SK-N-DZ (cell line): ENCODE data around the gene HEXA.

Experiments
- DNase-seq: peaks from one replicate; pipeline ENCODE4 v3.0.0-alpha.2; 2015; ENCODE audit warnings: low spot score

Gene HEXA

GRCh38 chr15:72377331-72377730 is 1.5 kb upstream of the HEXA start:
- DNase-seq: no peak

GRCh38 chr15:72375501-72375845 is 341 bp downstream of the HEXA start:
- DNase-seq: no peak

GRCh38 chr15:72372361-72372760 is 3.5 kb downstream of the HEXA start:
- DNase-seq: no peak

GRCh38 chr15:72369964-72370363 is 5.8 kb downstream of the HEXA start:
- DNase-seq: no peak

- DNase-seq: no peak
Measured at GRCh38 chr15:72368899-72369298, 6.9 kb downstream of the HEXA start.

GRCh38 chr15:72368325-72368724 is 7.5 kb downstream of the HEXA start:
- DNase-seq: no peak

GRCh38 chr15:72365844-72366243 is 10.0 kb downstream of the HEXA start:
- no peak for DNase-seq

GRCh38 chr15:72361176-72361575 is 14.6 kb downstream of the HEXA start:
- DNase-seq: no peak

GRCh38 chr15:72358650-72359171 is 17.1 kb downstream of the HEXA start:
- no peak for DNase-seq

GRCh38 chr15:72358121-72358520 is 17.7 kb downstream of the HEXA start:
- no peak for DNase-seq

- DNase-seq: no peak
Measured at GRCh38 chr15:72354496-72354895, 21.3 kb downstream of the HEXA start.

GRCh38 chr15:72353266-72353665 is 22.5 kb downstream of the HEXA start:
- no peak for DNase-seq

GRCh38 chr15:72345806-72346205 is 30.0 kb downstream of the HEXA start:
- no peak for DNase-seq

GRCh38 chr15:72345280-72345679 is 30.5 kb downstream of the HEXA start:
- DNase-seq: no peak

GRCh38 chr15:72344602-72345001 is 31.2 kb downstream of the HEXA start:
- no peak for DNase-seq

GRCh38 chr15:72342385-72342784 is 33.4 kb downstream of the HEXA start:
- DNase-seq: peak; percentile 19

GRCh38 chr15:72341361-72341760 is 34.5 kb downstream of the HEXA start:
- DNase-seq: peak; percentile 26

- no peak for DNase-seq
Measured at GRCh38 chr15:72340366-72340765, 35.4 kb downstream of the HEXA start.

GRCh38 chr15:72339777-72340177 is 36.0 kb downstream of the HEXA start:
- no peak for DNase-seq

- no peak for DNase-seq
Measured at GRCh38 chr15:72338617-72339321, 37.0 kb downstream of the HEXA start.

GRCh38 chr15:72338148-72338547 is 37.7 kb downstream of the HEXA start:
- DNase-seq: no peak

- no peak for DNase-seq
Measured at GRCh38 chr15:72334842-72335241, 41.0 kb downstream of the HEXA start.

GRCh38 chr15:72331021-72331420 is 44.8 kb downstream of the HEXA start:
- no peak for DNase-seq

GRCh38 chr15:72323752-72324151 is 52.1 kb downstream of the HEXA start:
- DNase-seq: no peak
